Measurements from ENCODE around the gene HNF4A.

Gene HNF4A

DNA sequence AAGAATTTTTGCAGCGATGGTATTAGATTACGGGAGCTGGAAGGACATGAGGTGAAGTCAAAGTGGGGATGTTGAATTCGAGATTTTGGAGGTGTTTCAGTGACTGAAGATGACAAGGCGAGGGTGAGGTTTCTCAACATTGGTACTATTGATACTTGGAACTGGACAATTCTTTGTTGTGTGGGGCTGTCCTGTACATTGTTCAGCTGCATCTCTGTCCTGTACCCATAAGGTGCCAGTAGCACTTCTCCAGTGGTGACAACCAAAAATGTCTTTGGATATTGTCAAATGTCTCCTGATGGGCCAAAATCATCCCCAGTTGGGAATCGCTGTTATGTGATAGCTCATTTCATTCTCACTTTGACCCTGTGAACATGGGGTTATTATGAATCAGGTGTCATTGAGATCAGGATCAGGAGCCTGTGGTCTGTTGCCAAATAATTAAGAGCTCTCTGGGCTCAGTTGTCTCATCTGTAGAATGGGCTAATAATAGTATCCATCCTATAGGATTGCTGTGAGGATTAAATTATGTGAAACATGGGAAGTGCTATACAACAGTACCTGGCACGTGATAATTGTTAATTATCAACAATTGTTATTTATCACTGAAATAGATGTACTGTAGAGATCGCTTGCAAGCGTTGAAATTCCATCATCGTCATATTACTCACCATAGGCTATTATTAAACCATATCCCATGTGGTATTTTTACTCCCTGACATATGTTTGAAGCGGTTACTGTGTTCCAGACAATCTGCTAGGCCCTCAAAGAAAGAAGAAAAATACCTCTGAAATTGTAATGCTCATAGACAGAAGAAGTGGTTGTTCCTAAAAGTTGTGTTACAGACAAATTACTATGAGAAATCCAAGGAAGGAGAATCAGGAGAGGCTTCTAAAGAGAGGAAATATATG lies 71.6 kb downstream of the HNF4A start:
- DNase-seq (ENCODE audit: low read depth), result no peak

DNA sequence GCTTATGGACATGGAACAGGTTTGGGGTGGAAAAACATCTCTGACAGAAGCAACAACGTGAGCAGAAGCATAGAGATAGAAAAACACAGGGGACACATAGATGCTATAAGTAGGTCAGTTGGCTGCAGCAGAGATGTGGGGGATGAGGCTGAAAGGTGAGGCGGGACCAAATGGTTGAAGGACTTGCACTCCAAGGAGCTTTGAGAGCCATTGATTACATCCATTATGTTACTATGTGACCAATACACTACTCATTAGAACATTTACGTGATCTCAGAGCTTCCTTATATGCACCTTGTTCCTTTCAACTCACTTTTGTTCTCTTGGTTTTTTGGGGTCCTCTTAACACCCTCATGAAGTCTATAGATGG lies 72.3 kb downstream of the HNF4A start:
- DNase-seq (ENCODE audit: low read depth), result no peak

- no peak for DNase-seq (ENCODE audit: low read depth)
Observed at GRCh38 chr20:44428174-44429016, 72.9 kb downstream of the HNF4A start.

- DNase-seq (ENCODE audit: low read depth), result no peak
Observed at GRCh38 chr20:44429017-44429339, 73.5 kb downstream of the HNF4A start.

DNA sequence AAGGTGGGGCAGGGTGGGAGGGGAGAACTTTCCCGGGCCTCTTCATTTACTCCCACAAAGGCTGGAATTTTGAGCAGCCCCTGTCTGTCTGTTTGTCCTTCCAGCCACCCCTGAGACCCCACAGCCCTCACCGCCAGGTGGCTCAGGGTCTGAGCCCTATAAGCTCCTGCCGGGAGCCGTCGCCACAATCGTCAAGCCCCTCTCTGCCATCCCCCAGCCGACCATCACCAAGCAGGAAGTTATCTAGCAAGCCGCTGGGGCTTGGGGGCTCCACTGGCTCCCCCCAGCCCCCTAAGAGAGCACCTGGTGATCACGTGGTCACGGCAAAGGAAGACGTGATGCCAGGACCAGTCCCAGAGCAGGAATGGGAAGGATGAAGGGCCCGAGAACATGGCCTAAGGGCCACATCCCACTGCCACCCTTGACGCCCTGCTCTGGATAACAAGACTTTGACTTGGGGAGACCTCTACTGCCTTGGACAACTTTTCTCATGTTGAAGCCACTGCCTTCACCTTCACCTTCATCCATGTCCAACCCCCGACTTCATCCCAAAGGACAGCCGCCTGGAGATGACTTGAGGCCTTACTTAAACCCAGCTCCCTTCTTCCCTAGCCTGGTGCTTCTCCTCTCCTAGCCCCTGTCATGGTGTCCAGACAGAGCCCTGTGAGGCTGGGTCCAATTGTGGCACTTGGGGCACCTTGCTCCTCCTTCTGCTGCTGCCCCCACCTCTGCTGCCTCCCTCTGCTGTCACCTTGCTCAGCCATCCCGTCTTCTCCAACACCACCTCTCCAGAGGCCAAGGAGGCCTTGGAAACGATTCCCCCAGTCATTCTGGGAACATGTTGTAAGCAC lies 74.1 kb downstream of the HNF4A start:
- no peak for DNase-seq (ENCODE audit: low read depth)

GRCh38 chr20:44430270-44431065 lies 75.0 kb downstream of the HNF4A start:
- DNase-seq (ENCODE audit: low read depth), result no peak

DNA sequence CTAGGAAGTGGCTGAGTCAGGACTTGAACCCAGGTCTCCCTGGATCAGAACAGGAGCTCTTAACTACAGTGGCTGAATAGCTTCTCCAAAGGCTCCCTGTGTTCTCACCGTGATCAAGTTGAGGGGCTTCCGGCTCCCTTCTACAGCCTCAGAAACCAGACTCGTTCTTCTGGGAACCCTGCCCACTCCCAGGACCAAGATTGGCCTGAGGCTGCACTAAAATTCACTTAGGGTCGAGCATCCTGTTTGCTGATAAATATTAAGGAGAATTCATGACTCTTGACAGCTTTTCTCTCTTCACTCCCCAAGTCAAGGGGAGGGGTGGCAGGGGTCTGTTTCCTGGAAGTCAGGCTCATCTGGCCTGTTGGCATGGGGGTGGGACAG lies 75.6 kb downstream of the HNF4A start:
- DNase-seq (ENCODE audit: low read depth), result no peak

- DNase-seq (ENCODE audit: low read depth), result no peak
Observed at GRCh38 chr20:44431502-44432234, 76.2 kb downstream of the HNF4A start.

GRCh38 chr20:44432618-44433577 lies 77.4 kb downstream of the HNF4A start:
- DNase-seq (ENCODE audit: low read depth), result no peak

GRCh38 chr20:44433751-44434538 lies 78.4 kb downstream of the HNF4A start:
- DNase-seq (ENCODE audit: low read depth), result no peak

DNA sequence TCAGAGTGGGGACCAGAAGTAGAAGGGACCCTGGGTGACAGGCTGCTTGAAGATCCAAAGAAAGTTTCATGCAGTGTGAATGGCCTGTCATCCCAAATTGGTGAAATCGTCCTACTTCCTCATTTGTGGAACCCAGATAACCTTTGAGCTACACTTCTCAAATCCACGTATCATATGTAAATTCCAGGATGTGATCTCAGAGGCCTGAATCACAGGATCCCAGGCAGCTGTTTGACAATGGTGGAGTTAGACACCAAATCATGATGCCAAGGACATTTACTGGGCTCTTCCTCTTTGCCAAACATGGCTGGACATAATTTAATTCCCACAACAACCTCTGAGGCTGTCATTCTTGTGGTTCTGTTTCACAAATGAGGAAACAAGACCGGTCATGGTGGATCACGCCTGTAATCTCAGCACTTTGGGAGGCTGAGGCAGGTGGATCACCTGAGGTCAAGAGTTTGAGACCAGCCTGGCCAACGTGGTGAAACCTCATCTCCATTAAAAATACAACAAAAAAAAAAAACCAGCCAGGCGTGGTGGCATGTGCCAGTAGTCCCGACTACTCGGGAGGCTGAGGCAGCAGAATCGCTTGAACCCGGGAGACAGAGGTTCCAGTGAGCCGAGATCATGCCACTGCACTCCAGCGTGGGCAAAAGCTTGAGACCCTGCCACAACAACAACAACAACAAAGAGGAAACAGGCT lies 80.3 kb downstream of the HNF4A start:
- no peak for DNase-seq (ENCODE audit: low read depth)

- DNase-seq (ENCODE audit: low read depth), result no peak
Observed at GRCh38 chr20:44436393-44436792, 80.9 kb downstream of the HNF4A start.

DNA sequence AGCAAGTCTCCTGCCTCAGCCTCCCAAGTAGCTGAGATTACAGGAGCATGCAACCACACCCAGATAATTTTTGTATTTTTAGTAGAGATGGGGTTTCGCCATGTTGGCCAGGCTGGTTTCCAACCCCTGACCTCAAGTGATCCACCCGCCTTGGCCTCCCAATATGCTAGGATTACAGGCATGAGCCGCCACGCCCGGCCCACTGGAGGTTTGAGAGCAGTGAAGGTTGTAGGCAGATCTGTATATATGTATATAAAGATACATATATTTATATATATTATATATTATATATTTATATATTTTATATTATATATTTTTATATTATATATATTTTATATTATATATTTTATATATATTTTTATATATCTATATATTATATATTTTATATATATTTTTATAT lies 82.0 kb downstream of the HNF4A start:
- DNase-seq (ENCODE audit: low read depth), result no peak

GRCh38 chr20:44438782-44439181 lies 83.3 kb downstream of the HNF4A start:
- no peak for DNase-seq (ENCODE audit: low read depth)

DNA sequence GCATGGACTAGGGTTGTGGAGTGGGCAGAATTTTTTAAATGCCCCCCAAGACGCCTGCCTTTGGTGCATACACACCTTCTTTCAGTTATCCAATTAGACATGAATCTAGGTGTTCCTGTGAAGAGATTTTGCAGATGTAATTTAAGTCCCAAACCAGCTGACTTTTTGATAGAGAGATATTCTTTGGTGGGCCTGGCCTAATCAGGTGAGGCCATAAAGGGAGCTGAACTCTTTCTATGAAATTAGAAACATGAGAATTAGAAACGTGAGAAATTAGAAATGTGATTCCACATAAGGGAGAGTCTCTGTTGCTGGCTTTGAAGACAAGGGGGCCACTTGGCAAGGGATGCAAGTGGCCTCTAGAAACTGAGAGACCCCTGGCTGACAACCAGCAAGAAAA lies 83.8 kb downstream of the HNF4A start:
- DNase-seq (ENCODE audit: low read depth), result no peak

DNA sequence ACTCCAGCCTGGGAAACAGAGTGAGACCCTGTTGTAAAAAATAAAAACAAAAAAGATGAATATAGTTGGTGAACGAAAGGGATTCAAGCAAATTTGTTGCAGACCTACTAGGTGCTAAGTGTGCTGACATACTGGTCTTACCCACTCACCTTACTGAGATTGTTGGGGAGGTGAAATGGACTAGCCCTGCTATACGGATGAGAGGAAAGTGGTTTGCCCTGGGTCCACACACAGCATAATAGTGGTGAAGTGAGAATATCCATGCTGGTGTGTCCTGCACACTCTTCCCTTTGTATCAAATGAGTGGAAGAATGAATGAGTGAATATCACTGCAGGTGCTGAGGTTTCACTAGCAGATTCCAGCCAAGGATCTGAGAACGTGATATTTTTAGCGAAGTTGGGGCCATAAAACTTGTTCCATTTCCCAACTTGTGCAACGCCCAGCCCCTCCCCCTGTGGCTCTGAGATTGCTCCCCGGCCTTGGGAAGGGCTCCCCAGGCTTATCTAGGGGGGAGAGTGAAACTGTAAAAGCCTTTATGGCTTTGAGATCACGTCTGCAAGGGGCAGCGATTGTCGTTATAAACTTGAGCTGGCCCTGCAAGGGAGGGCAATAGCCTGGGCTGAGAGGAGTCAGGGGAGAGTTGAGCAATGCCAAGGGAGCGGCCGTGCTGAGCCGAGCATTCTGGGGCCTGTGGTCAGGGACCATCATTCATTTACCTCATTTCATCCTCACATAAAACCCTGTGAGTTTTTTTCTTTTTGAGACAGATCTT lies 87.0 kb downstream of the HNF4A start:
- no peak for DNase-seq (ENCODE audit: low read depth)

Data from activated T-helper 9 cell treated with anti-CD3 and anti-CD28 coated beads, Interleukin-2, amount 50 U/mL, for 16 hours (primary cell).